ENCODE results near the gene CEP20.
"Not testable (repeated sequence)": the region's sequence is repeated elsewhere in the genome, so short reads cannot be mapped to it uniquely, and the experiment has no call there.

The CEP20 gene

GRCh38 chr16:15850555-15850954, 37.8 kb downstream of the CEP20 start:
- no CpG with 5 or more reads among the region's 6 CpGs for WGBS (ENCODE audit: insufficient coverage, insufficient read length)
- H3K9me3 ChIP-seq (ENCODE audit: control insufficient read depth, insufficient read depth, low read length); H3K4me3 ChIP-seq (ENCODE audit: low read length); H3K27me3 ChIP-seq (ENCODE audit: control insufficient read depth, insufficient read depth, low read length); DNase-seq (ENCODE audit: low read depth, low spot score); H3K27ac ChIP-seq (ENCODE audit: low read length); H3K36me3 ChIP-seq (ENCODE audit: control insufficient read depth, insufficient read depth, low read length); H3K4me1 ChIP-seq (ENCODE audit: control insufficient read depth, insufficient read depth, low read length): not testable (repeated sequence)

- DNase-seq (ENCODE audit: low read depth, low spot score): no peak
- H3K9me3 ChIP-seq (ENCODE audit: control insufficient read depth, insufficient read depth, low read length): no peaks in the 10 kb centered on the region
- H3K27me3 ChIP-seq (ENCODE audit: control insufficient read depth, insufficient read depth, low read length): no peaks in the 10 kb centered on the region
- no CpG with 5 or more reads among the region's 12 CpGs for WGBS (ENCODE audit: insufficient coverage, insufficient read length)
- H3K4me3 ChIP-seq (ENCODE audit: low read length): no peak overlapping the region
- no peak overlapping the region for H3K27ac ChIP-seq (ENCODE audit: low read length)
- H3K36me3 ChIP-seq (ENCODE audit: control insufficient read depth, insufficient read depth, low read length): no peaks in the 10 kb centered on the region
- no peaks in the 10 kb centered on the region for H3K4me1 ChIP-seq (ENCODE audit: control insufficient read depth, insufficient read depth, low read length)
Measured at GRCh38 chr16:15849209-15849981, 39.0 kb downstream of the CEP20 start.

DNA sequence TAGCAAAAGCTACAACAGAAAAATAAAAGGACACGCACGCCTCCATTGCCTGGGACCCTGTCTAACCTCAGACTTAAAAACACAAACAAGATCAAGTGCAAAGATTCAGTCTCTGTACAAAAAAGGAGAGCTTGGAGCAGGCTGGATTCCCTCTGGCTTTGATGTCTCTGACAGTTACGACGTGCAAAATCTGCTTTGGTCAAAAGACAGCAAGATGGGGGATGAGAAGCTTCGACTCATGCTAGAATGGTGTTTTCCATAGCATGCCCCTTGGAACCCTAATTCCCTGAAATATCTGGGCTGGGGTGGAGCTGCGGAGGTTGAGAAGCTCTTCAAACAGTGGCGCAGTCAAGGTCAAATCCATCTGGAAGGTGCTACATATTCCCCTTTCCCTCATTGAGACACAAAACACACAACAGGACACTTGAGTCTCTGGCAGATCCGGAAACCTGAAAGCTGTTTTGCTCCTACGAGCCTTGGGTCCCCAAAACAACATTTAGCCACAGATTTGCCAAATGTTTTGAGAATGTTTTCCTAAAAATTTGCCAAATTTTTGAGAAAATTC, 40.7 kb downstream of the CEP20 start:
- Histone ChIP-seq H3K36me3 (ENCODE audit: control insufficient read depth, insufficient read depth, low read length) (no peaks in the 10 kb centered on the region), H3K9me3 (ENCODE audit: control insufficient read depth, insufficient read depth, low read length) (no peaks in the 10 kb centered on the region), H3K4me1 (ENCODE audit: control insufficient read depth, insufficient read depth, low read length) (no peaks in the 10 kb centered on the region), H3K27ac (ENCODE audit: low read length) (no peak overlapping the region), H3K4me3 (ENCODE audit: low read length) (no peak overlapping the region), H3K27me3 (ENCODE audit: control insufficient read depth, insufficient read depth, low read length) (no peaks in the 10 kb centered on the region)
- DNase-seq (ENCODE audit: low read depth, low spot score): no peak
- no CpG with 5 or more reads among the region's 9 CpGs for WGBS (ENCODE audit: insufficient coverage, insufficient read length)

- Histone ChIP-seq H3K4me1 (ENCODE audit: control insufficient read depth, insufficient read depth, low read length) (no peaks in the 10 kb centered on the region), H3K27me3 (ENCODE audit: control insufficient read depth, insufficient read depth, low read length) (no peaks in the 10 kb centered on the region), H3K4me3 (ENCODE audit: low read length) (no peak overlapping the region), H3K27ac (ENCODE audit: low read length) (no peak overlapping the region), H3K9me3 (ENCODE audit: control insufficient read depth, insufficient read depth, low read length) (no peaks in the 10 kb centered on the region), H3K36me3 (ENCODE audit: control insufficient read depth, insufficient read depth, low read length) (no peaks in the 10 kb centered on the region)
- DNase-seq (ENCODE audit: low read depth, low spot score): no peak
- no CpG with 5 or more reads among the region's 4 CpGs for WGBS (ENCODE audit: insufficient coverage, insufficient read length)
Measured at GRCh38 chr16:15846510-15846909, 41.9 kb downstream of the CEP20 start.

DNA sequence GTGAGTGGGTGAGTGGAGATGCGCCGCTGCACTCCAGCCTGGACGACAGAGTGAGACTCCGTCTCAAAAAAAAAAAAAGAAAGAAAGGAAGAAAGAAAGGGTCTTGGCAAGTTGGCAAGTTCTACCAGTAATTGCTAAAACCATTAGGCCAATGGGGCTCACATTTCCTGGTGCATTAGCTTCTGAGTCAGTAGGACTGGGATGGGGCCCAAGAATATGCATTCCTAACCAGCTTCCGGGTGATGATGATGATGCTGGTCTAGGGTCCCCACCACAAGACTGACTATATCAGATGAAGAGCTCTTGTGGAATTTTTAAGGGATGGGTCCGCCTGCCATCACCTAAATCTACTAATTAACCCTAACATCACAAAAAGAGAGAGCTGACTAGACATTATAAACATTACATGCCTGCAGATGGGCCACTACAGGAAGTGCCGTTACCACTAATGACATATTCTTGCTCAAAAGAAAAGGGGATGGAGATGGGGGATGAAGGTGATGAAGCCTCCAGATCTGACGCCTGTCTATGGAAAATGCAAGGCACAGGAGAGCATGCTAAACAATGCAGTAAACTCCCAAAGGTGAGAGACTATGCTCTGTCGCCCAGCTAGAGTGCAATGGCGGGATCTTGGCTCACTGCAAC, 44.6 kb downstream of the CEP20 start:
- H3K4me1 ChIP-seq (ENCODE audit: control insufficient read depth, insufficient read depth, low read length): no peaks in the 10 kb centered on the region
- WGBS (ENCODE audit: insufficient coverage, insufficient read length): no CpG with 5 or more reads among the region's 10 CpGs
- H3K36me3 ChIP-seq (ENCODE audit: control insufficient read depth, insufficient read depth, low read length): no peaks in the 10 kb centered on the region
- no peaks in the 10 kb centered on the region for H3K9me3 ChIP-seq (ENCODE audit: control insufficient read depth, insufficient read depth, low read length)
- H3K4me3 ChIP-seq (ENCODE audit: low read length): no peak overlapping the region
- DNase-seq (ENCODE audit: low read depth, low spot score): no peak
- H3K27me3 ChIP-seq (ENCODE audit: control insufficient read depth, insufficient read depth, low read length): no peaks in the 10 kb centered on the region
- H3K27ac ChIP-seq (ENCODE audit: low read length): no peak overlapping the region

GRCh38 chr16:15839204-15839603, 49.2 kb downstream of the CEP20 start:
- H3K27ac ChIP-seq (ENCODE audit: low read length); H3K4me1 ChIP-seq (ENCODE audit: control insufficient read depth, insufficient read depth, low read length); H3K9me3 ChIP-seq (ENCODE audit: control insufficient read depth, insufficient read depth, low read length); H3K36me3 ChIP-seq (ENCODE audit: control insufficient read depth, insufficient read depth, low read length); H3K27me3 ChIP-seq (ENCODE audit: control insufficient read depth, insufficient read depth, low read length); H3K4me3 ChIP-seq (ENCODE audit: low read length); DNase-seq (ENCODE audit: low read depth, low spot score): not testable (repeated sequence)
- no CpG with 5 or more reads among the region's 8 CpGs for WGBS (ENCODE audit: insufficient coverage, insufficient read length)

- no peak for DNase-seq (ENCODE audit: low read depth, low spot score)
- no CpG with 5 or more reads among the region's 11 CpGs for WGBS (ENCODE audit: insufficient coverage, insufficient read length)
- Histone ChIP-seq H3K9me3 (ENCODE audit: control insufficient read depth, insufficient read depth, low read length) (no peaks in the 10 kb centered on the region), H3K27ac (ENCODE audit: low read length) (no peak overlapping the region), H3K4me1 (ENCODE audit: control insufficient read depth, insufficient read depth, low read length) (no peaks in the 10 kb centered on the region), H3K27me3 (ENCODE audit: control insufficient read depth, insufficient read depth, low read length) (no peaks in the 10 kb centered on the region), H3K4me3 (ENCODE audit: low read length) (no peak overlapping the region), H3K36me3 (ENCODE audit: control insufficient read depth, insufficient read depth, low read length) (no peaks in the 10 kb centered on the region)
Measured at GRCh38 chr16:15837761-15838160, 50.6 kb downstream of the CEP20 start.

DNA sequence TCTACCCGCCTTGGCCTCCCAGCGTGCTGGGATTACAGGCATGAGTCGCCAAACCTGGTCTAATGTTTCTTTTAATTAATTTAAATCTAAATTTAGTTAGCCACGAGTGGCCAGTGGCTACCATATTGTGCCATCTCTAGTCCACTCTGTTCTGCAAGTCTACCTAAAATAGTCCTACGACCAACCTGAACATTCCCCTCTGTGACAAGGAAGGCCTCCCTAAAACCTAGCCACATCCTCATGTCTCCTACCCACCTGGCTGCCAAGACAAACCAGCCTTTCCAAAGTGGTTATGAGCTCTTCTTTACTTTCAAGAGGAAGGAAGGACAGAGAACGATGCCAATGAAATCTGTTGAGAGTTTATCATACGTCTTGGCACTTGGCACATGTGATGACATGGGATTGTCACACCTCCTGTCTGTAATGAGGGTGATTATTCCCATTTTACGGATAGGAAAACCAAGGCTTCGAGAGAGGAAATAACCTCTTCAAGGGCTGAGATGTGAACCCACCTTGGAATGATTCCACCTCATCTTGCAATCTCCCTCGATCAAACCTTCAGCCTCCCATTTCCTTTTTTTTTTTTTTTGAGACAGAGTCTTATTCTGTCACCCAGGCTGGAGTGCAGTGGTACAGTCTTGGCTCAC, 51.3 kb downstream of the CEP20 start:
- WGBS (ENCODE audit: insufficient coverage, insufficient read length): no CpG with 5 or more reads among the region's 10 CpGs
- Histone ChIP-seq H3K27me3 (ENCODE audit: control insufficient read depth, insufficient read depth, low read length) (no peaks in the 10 kb centered on the region), H3K4me3 (ENCODE audit: low read length) (no peak overlapping the region)

GRCh38 chr16:15836074-15836473, 52.3 kb downstream of the CEP20 start:
- no peaks in the 10 kb centered on the region for H3K27me3 ChIP-seq (ENCODE audit: control insufficient read depth, insufficient read depth, low read length)
- no CpG with 5 or more reads among the region's 6 CpGs for WGBS (ENCODE audit: insufficient coverage, insufficient read length)

More for the DNA sequence above, 51.3 kb downstream of the CEP20 start:
- no peak for DNase-seq (ENCODE audit: low read depth, low spot score)
- H3K9me3 ChIP-seq (ENCODE audit: control insufficient read depth, insufficient read depth, low read length): no peaks in the 10 kb centered on the region
- no peak overlapping the region for H3K27ac ChIP-seq (ENCODE audit: low read length)
- H3K4me1 ChIP-seq (ENCODE audit: control insufficient read depth, insufficient read depth, low read length): no peaks in the 10 kb centered on the region
- H3K36me3 ChIP-seq (ENCODE audit: control insufficient read depth, insufficient read depth, low read length): no peaks in the 10 kb centered on the region

DNA sequence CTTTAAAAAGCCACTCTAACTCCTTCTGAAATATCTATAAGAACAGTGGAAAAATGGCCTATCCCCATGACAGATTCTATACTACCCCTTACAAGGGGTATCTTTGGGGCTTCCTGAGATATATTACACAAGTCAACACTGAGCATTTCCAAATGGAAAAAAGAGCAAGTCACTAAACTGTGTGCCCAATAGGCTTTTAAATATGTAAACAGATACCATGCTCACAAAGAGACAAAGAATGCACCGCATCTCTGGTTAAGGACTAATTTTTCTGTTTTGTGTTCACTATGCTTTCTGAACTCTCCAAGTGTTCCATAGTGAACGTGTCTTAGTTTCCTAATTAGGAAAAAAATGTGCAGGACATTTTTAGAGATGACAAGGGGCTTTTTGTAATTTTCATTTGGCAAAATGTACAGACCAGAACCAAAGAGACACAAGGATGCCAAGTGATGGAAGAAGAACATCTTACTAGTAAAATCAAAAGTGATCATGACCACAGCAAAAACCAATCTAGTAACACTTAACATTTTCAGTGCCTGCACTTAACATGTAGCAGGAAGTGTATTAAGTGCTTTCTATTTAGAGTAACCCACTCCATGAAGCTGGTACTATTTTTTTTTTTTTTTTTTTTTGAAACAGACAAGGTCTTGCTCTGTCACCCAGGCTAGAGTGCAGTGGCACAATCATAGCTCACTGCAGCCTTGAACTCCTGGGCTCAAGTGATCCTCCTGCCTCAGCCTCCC, 53.1 kb downstream of the CEP20 start:
- no peaks in the 10 kb centered on the region for H3K4me1 ChIP-seq (ENCODE audit: control insufficient read depth, insufficient read depth, low read length)
- DNase-seq (ENCODE audit: low read depth, low spot score): no peak
- no peak overlapping the region for H3K4me3 ChIP-seq (ENCODE audit: low read length)
- WGBS (ENCODE audit: insufficient coverage, insufficient read length): no CpG with 5 or more reads among the region's 2 CpGs
- H3K27ac ChIP-seq (ENCODE audit: low read length): no peak overlapping the region
- H3K9me3 ChIP-seq (ENCODE audit: control insufficient read depth, insufficient read depth, low read length): no peaks in the 10 kb centered on the region
- H3K36me3 ChIP-seq (ENCODE audit: control insufficient read depth, insufficient read depth, low read length): no peaks in the 10 kb centered on the region
- no peaks in the 10 kb centered on the region for H3K27me3 ChIP-seq (ENCODE audit: control insufficient read depth, insufficient read depth, low read length)

More at GRCh38 chr16:15836074-15836473, 52.3 kb downstream of the CEP20 start:
- H3K27ac ChIP-seq (ENCODE audit: low read length): no peak overlapping the region
- no peak overlapping the region for H3K4me3 ChIP-seq (ENCODE audit: low read length)
- H3K36me3 ChIP-seq (ENCODE audit: control insufficient read depth, insufficient read depth, low read length): no peaks in the 10 kb centered on the region
- H3K9me3 ChIP-seq (ENCODE audit: control insufficient read depth, insufficient read depth, low read length): no peaks in the 10 kb centered on the region
- DNase-seq (ENCODE audit: low read depth, low spot score): no peak
- H3K4me1 ChIP-seq (ENCODE audit: control insufficient read depth, insufficient read depth, low read length): no peaks in the 10 kb centered on the region
